IMR-90 (cell line): ENCODE measurements around the gene NUP42. TPM values are rescaled to one million over a fixed set of nuclear protein-coding genes. Genes with fewer than 3 reads are reported as not detected.

Source experiments
- ATAC-seq: fragments of 200-7000 bp; cut with Tn5 transposase; 2 replicates; pipeline ENCODE4 v1.9.1; 2020; ENCODE audit warnings: low read depth, mild to moderate bottlenecking, moderate library complexity
- BruUV-seq: library from RNA; stranded (reverse); fragments of 400-500 nt; replicated peaks from 2 replicates; lab custom pipeline; 2021; lab: Mats Ljungman, UMichigan
- CTCF ChIA-PET: fragments of 300-600 bp; formaldehyde crosslinking; extraction: SDS; loops from one replicate; lab custom pipeline; 2021; ENCODE audit warnings: antibody characterized with exemption; lab: Yijun Ruan, JAX
- POLR2A ChIA-PET: fragments of 300-600 bp; sonication (Branson Sonifier 250); formaldehyde crosslinking; loops from one replicate; lab custom pipeline; 2022; ENCODE audit warnings: antibody characterized with exemption; ENCODE audit not compliant: unreplicated experiment; lab: Charles Lee
- DNase-seq: peaks from one replicate; pipeline ENCODE4 v3.0.0; 2013
- H2AFZ ChIP-seq: replicated peaks from 2 replicates; pipeline ENCODE3; 2013; ENCODE audit warnings: low read length, mild to moderate bottlenecking; ENCODE audit not compliant: poor library complexity
- H2AK5ac ChIP-seq: 2 replicates; pipeline ENCODE4 v1.6.1; 2013; ENCODE audit warnings: low read depth, low read length, inconsistent platforms
- H2AK9ac ChIP-seq: replicated peaks from 2 replicates; pipeline ENCODE3; 2013; ENCODE audit warnings: mild to moderate bottlenecking, low read depth, low read length, moderate library complexity; ENCODE audit not compliant: poor library complexity
- H2BK120ac ChIP-seq: 2 replicates; pipeline ENCODE4 v1.6.1; 2013; ENCODE audit warnings: low read depth, low read length, inconsistent platforms
- H2BK15ac ChIP-seq: 3 replicates; pipeline ENCODE4 v1.6.1; 2013; ENCODE audit warnings: low read depth, low read length, inconsistent platforms
- H2BK20ac ChIP-seq: 2 replicates; pipeline ENCODE4 v1.6.1; 2013; ENCODE audit warnings: low read depth, mild to moderate bottlenecking, inconsistent platforms, low read length, moderate library complexity
- H2BK5ac ChIP-seq: 2 replicates; pipeline ENCODE4 v1.6.1; 2013; ENCODE audit warnings: mild to moderate bottlenecking, low read depth, low read length, inconsistent platforms; ENCODE audit not compliant: poor library complexity, severe bottlenecking
- H3K14ac ChIP-seq: replicated peaks from 2 replicates; pipeline ENCODE4 v1.6.1; 2013; ENCODE audit warnings: low read depth, low read length, inconsistent platforms
- H3K18ac ChIP-seq: 2 replicates; pipeline ENCODE4 v1.6.1; 2013; ENCODE audit warnings: low read depth, low read length, control low read depth
- H3K23ac ChIP-seq: 2 replicates; pipeline ENCODE4 v1.6.1; 2013; ENCODE audit warnings: low read depth, low read length, inconsistent platforms
- H3K27ac ChIP-seq: 2 replicates; pipeline ENCODE4 v1.5.1; 2013; ENCODE audit warnings: mild to moderate bottlenecking, control low read depth, low read length; ENCODE audit not compliant: insufficient read depth
- H3K27me3 ChIP-seq: 2 replicates; pipeline ENCODE4 v1.6.1; 2013; ENCODE audit warnings: low read length; ENCODE audit not compliant: control insufficient read depth, insufficient read depth
- H3K36me3 ChIP-seq: 2 replicates; pipeline ENCODE4 v1.6.1; 2013; ENCODE audit warnings: low read length, mixed read lengths; ENCODE audit not compliant: control insufficient read depth, insufficient read depth
- H3K4ac ChIP-seq: 2 replicates; pipeline ENCODE4 v1.6.1; 2013; ENCODE audit warnings: low read depth, low read length, inconsistent platforms
- H3K4me1 ChIP-seq: 2 replicates; pipeline ENCODE4 v1.6.1; 2013; ENCODE audit warnings: low read length, mixed read lengths; ENCODE audit not compliant: control insufficient read depth, insufficient read depth
- H3K4me2 ChIP-seq: 2 replicates; pipeline ENCODE4 v1.6.1; 2013; ENCODE audit warnings: low read depth, mild to moderate bottlenecking, control low read depth, low read length, moderate library complexity
- H3K4me3 ChIP-seq: 2 replicates; pipeline ENCODE4 v1.5.1; 2013; ENCODE audit warnings: low read depth, mild to moderate bottlenecking, control low read depth, low read length, moderate library complexity; ENCODE audit not compliant: insufficient read depth
- H3K56ac ChIP-seq: 2 replicates; pipeline ENCODE4 v1.6.1; 2013; ENCODE audit warnings: low read length, inconsistent platforms; ENCODE audit not compliant: insufficient read depth; ENCODE audit errors: extremely low read depth
- H3K79me1 ChIP-seq, 2 experiments: 2 replicates each; pipeline ENCODE4 v1.6.1; 2013; ENCODE audit warnings: low read length in 2 of 2, inconsistent platforms in 1 of 2, low read depth in 1 of 2
- H3K9ac ChIP-seq: 2 replicates; pipeline ENCODE4 v1.6.1; 2013; ENCODE audit warnings: low read depth, low read length, control low read depth
- H3K9me1 ChIP-seq: 2 replicates; pipeline ENCODE4 v1.6.1; 2013; ENCODE audit warnings: low read length, inconsistent platforms; ENCODE audit not compliant: insufficient read depth
- H3K9me3 ChIP-seq: 2 replicates; pipeline ENCODE4 v1.6.1; 2013; ENCODE audit warnings: low read length; ENCODE audit not compliant: control insufficient read depth, insufficient read depth
- H4K20me1 ChIP-seq: 2 replicates; pipeline ENCODE4 v1.6.1; 2013; ENCODE audit warnings: low read length, inconsistent platforms; ENCODE audit not compliant: insufficient read depth
- H4K5ac ChIP-seq: 2 replicates; pipeline ENCODE4 v1.6.1; 2013; ENCODE audit warnings: mild to moderate bottlenecking, low read depth, low read length, control low read depth
- H4K8ac ChIP-seq, 2 experiments: 2 replicates each; pipeline ENCODE4 v1.6.1; 2013; ENCODE audit warnings: low read depth in 2 of 2, low read length in 2 of 2, control low read depth in 1 of 2, inconsistent platforms in 1 of 2
- H4K91ac ChIP-seq: 2 replicates; pipeline ENCODE4 v1.6.1; 2013; ENCODE audit warnings: low read depth, low read length, inconsistent platforms; ENCODE audit not compliant: insufficient read depth
- CEBPB ChIP-seq: IDR thresholded peaks from 2 replicates; pipeline ENCODE4 v1.6.1; 2012; ENCODE audit warnings: low read depth, low read length, improper control_type of control experiment
- CHD1 ChIP-seq: IDR thresholded peaks from 2 replicates; pipeline ENCODE4 v1.6.1; 2012; ENCODE audit warnings: low read depth, low read length, improper control_type of control experiment
- ELK1 ChIP-seq: fragments of 150-350 bp; IDR thresholded peaks from 2 replicates; pipeline ENCODE4 v1.6.1; 2016; ENCODE audit warnings: low read depth, mild to moderate bottlenecking, low read length, moderate library complexity, borderline replicate concordance
- FOS ChIP-seq: fragments of 150-350 bp; IDR thresholded peaks from 2 replicates; pipeline ENCODE4 v1.6.1; 2016; ENCODE audit warnings: low read depth, low read length
- MAFK ChIP-seq: IDR thresholded peaks from 2 replicates; pipeline ENCODE4 v1.6.1; 2012; ENCODE audit warnings: low read depth, low read length, improper control_type of control experiment
- MAZ ChIP-seq: IDR thresholded peaks from 2 replicates; pipeline ENCODE4 v1.6.1; 2012; ENCODE audit warnings: low read depth, mild to moderate bottlenecking, low read length, improper control_type of control experiment, moderate library complexity, borderline replicate concordance
- MXI1 ChIP-seq: IDR thresholded peaks from 2 replicates; pipeline ENCODE4 v1.6.1; 2012; ENCODE audit warnings: low read depth, mild to moderate bottlenecking, low read length, moderate library complexity, borderline replicate concordance
- NFE2L2 ChIP-seq: fragments of 150-350 bp; IDR thresholded peaks from 2 replicates; pipeline ENCODE4 v1.6.1; 2016; ENCODE audit warnings: low read depth, mild to moderate bottlenecking, low read length
- POLR2A ChIP-seq: IDR thresholded peaks from 2 replicates; pipeline ENCODE4 v1.6.1; 2012; ENCODE audit warnings: mild to moderate bottlenecking, low read depth, low read length
- RAD21 ChIP-seq: IDR thresholded peaks from 2 replicates; pipeline ENCODE4 v1.6.1; 2012; ENCODE audit warnings: low read length, improper control_type of control experiment
- RCOR1 ChIP-seq: IDR thresholded peaks from 2 replicates; pipeline ENCODE4 v1.6.1; 2012; ENCODE audit warnings: mild to moderate bottlenecking, low read length, improper control_type of control experiment; ENCODE audit not compliant: insufficient replicate concordance
- USF2 ChIP-seq: fragments of 150-350 bp; IDR thresholded peaks from 2 replicates; pipeline ENCODE4 v1.6.1; 2017; ENCODE audit warnings: mild to moderate bottlenecking, antibody characterized with exemption, low read length, low read depth
- WGBS, 2 experiments: methylation state at CpG; one replicate each; pipeline versions ENCODE4 v1.1.5 to v1.1.7; 2013; ENCODE audit warnings: missing lambda C conversion rate in 2 of 2; ENCODE audit not compliant: insufficient read length in 1 of 2; ENCODE audit errors: extremely low coverage in 2 of 2; 5-methylcytosine and 5-hydroxymethylcytosine counted together
- dilution Hi-C: fragments of 300-500 bp; cut with HindIII; formaldehyde crosslinking; loops from one replicate; pipeline ENCODE4 v1.14.3; 2018; ENCODE audit warnings: low sequenced_read_pairs; ENCODE audit not compliant: unreplicated experiment
- in situ Hi-C: fragments of 300-500 bp; cut with MboI; formaldehyde crosslinking; loops from 3 replicates; pipeline ENCODE4 v1.14.3; 2019; ENCODE audit warnings: low sequenced_read_pairs, inconsistent platforms, mixed read lengths
- intact Hi-C: fragments of 100-400 bp; cut with micrococcal nuclease; formaldehyde crosslinking; loops from 2 replicates; pipeline ENCODE4 v1.10.0; 2022
- polyA plus RNA-seq, 3 experiments: library from polyadenylated mRNA; depleted of rRNA; stranded (reverse); fragments of >200 nt; gene quantifications; 2 replicates each; pipeline ENCODE4 v1.2.3, GENCODE V29; 2012; ENCODE audit warnings: low replicate concordance in 1 of 3
- total RNA-seq: library from RNA; depleted of rRNA; stranded (reverse); fragments of >200 nt; gene quantifications from 2 replicates; pipeline ENCODE4 v1.2.3, GENCODE V29; 2012

The NUP42 gene
- total and polyA plus RNA-seq, 2 of the 4 experiments (the other 2 are of a cell fraction): 17.3 to 22.6 TPM

GRCh38 chr7:23238983-23239652, 57.3 kb downstream of the NUP42 start:
- dilution Hi-C loops (no loop called here), intact Hi-C loops (loop anchor here (5.0 kb wide), 1 partner anchor 37 kb away; no protein-coding TSS in a partner anchor), in situ Hi-C loops (no loop called here)
- no peak overlapping the region for H2BK20ac ChIP-seq
- no CpG with 5 or more reads among the region's 11 CpGs for WGBS, 2 experiments
- no peak overlapping the region for H3K18ac ChIP-seq
- ChIA-PET POLR2A (interaction anchor here (0.6 kb wide), 1 partner anchor 1099 kb away, joined by 3 read pairs; no protein-coding TSS in a partner anchor), CTCF (interaction anchor here (0.7 kb wide), 1 partner anchor 153 kb away, joined by 3 read pairs; no protein-coding TSS in a partner anchor)
- no peak overlapping the region for H4K8ac ChIP-seq
- H3K4me2 ChIP-seq: no peak overlapping the region
- H4K91ac ChIP-seq: no peak overlapping the region
- H3K9me1 ChIP-seq: no peaks in the 10 kb centered on the region
- H3K4me1 ChIP-seq: no peaks in the 10 kb centered on the region
- no peak overlapping the region for H2AK5ac ChIP-seq
- H4K5ac ChIP-seq: no peak overlapping the region
- ATAC-seq (no peak), DNase-seq (no peak)
- no peaks in the 10 kb centered on the region for H3K79me1 ChIP-seq
- H2AK9ac ChIP-seq: no peak overlapping the region
- no peak overlapping the region for H2BK5ac ChIP-seq
- H3K36me3 ChIP-seq: no peaks in the 10 kb centered on the region
- no peaks in the 10 kb centered on the region for H3K9me3 ChIP-seq
- no peak overlapping the region for H3K9ac ChIP-seq
- H3K56ac ChIP-seq: no peak overlapping the region
- H2BK15ac ChIP-seq: no peak overlapping the region
- H3K23ac ChIP-seq: no peak overlapping the region
- no peak overlapping the region for H2AFZ ChIP-seq
- no peak overlapping the region for H3K4ac ChIP-seq
- no peak overlapping the region for H3K27ac ChIP-seq
- H3K14ac ChIP-seq: no peak overlapping the region
- no peak overlapping the region for H3K4me3 ChIP-seq
- H3K27me3 ChIP-seq: peaks cover 8% of the 10 kb centered on the region
- TF ChIP-seq CEBPB (no peak), ELK1 (no peak), RAD21 (no peak), MXI1 (no peak), RCOR1 (no peak), MAFK (no peak), USF2 (no peak), MAZ (no peak), POLR2A (no peak), FOS (no peak), NFE2L2 (no peak), CHD1 (no peak)
- no peaks in the 10 kb centered on the region for H4K20me1 ChIP-seq
- no peak overlapping the region for H2BK120ac ChIP-seq
- BruUV-seq: no TSS peak
